ENCODE measurements around the gene GUCY1B1.
A peak's percentile ranks its signal among the peaks of the same experiment; 100 is the strongest.

GUCY1B1 gene

DNA sequence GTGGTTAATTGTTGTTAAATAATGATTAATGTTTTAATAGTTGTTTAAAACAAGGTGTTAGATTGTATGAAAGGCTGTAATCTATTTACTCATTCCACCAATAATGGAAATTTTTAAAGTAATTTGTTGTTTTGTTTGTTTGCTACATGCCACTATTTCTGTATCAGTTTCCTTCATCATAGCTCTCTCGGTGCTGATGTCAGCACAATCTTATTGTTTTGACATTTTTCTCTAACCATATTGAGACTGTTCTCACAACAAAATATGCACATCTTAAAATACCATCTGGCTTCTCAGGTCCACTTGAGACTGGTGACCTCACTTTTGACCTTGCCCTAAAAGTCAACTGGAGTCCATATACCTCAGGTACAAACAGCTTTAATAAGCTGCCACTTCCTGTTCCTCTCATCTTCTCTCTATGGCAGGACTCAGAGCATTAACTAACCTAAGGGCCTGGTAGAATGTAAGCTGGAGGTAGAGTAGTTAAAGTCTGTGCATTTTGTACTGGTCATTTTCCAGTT is 1.0 kb upstream of the GUCY1B1 start:
- POLR2A ChIA-PET (ENCODE audit: low non-redundant PET): no interaction called here

DNA sequence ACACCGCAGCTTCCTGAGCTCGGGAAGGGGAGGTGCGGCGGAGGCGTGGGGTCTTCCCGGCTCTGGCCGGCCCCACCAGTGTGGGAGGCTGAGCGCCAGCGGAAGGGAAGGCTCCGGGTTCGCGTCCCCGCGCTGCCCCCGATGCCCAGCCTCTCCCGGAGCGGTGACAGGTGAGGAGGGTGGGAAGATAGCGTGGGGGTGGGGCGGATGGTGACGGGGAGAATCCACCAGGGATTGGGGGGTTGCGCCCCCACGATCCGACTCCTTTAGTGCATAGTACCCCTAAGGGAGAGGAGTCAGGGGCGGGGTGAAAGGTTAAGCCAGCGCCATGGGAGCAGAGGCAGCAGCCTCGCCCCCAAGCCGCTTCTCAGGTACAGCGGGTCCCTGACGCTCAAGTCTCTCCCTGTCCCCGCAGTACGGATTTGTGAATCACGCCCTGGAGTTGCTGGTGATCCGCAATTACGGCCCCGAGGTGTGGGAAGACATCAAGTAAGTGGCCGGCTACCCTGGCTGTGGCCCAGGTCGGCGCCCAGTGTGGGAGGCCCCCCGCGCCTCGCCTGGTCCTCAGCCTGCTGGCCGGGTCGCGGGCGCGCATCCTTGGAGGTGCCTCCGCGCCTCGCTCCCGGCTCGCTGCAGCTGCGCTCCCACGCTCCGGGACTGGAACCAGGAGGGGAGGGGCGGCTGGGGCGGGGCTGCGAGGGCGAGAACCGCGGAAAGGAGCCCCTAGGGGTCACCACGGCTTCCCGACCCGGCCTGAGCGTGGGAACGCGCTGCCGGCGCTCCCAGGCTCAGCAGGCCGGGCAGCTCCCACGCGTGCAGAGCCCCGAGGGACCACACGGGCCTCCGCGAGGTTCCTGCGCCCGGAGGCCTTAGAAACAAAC is 791 bp downstream of the GUCY1B1 start:
- DNase-seq (ENCODE audit: low spot score): peak; percentile 9
- no peak overlapping the region for H3K27ac ChIP-seq
- ChIA-PET CTCF (interaction anchor here (0.8 kb wide), 1 partner anchor 355 kb away, joined by 4 read pairs; no protein-coding TSS in a partner anchor), POLR2A (ENCODE audit: low non-redundant PET) (no interaction called here)
- TF ChIP-seq, protein P1, sequence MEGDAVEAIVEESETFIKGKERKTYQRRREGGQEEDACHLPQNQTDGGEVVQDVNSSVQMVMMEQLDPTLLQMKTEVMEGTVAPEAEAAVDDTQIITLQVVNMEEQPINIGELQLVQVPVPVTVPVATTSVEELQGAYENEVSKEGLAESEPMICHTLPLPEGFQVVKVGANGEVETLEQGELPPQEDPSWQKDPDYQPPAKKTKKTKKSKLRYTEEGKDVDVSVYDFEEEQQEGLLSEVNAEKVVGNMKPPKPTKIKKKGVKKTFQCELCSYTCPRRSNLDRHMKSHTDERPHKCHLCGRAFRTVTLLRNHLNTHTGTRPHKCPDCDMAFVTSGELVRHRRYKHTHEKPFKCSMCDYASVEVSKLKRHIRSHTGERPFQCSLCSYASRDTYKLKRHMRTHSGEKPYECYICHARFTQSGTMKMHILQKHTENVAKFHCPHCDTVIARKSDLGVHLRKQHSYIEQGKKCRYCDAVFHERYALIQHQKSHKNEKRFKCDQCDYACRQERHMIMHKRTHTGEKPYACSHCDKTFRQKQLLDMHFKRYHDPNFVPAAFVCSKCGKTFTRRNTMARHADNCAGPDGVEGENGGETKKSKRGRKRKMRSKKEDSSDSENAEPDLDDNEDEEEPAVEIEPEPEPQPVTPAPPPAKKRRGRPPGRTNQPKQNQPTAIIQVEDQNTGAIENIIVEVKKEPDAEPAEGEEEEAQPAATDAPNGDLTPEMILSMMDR (conservative IDR thresholded peaks at IDR 0.05; ENCODE audit: low read depth): no peak

More for the DNA sequence above, 1.0 kb upstream of the GUCY1B1 start:
- no peak for DNase-seq (ENCODE audit: low spot score)
- CTCF ChIA-PET: no interaction called here
- no peak overlapping the region for H3K27ac ChIP-seq
- TF ChIP-seq, protein P1 (conservative IDR thresholded peaks at IDR 0.05; ENCODE audit: low read depth): no peak

DNA sequence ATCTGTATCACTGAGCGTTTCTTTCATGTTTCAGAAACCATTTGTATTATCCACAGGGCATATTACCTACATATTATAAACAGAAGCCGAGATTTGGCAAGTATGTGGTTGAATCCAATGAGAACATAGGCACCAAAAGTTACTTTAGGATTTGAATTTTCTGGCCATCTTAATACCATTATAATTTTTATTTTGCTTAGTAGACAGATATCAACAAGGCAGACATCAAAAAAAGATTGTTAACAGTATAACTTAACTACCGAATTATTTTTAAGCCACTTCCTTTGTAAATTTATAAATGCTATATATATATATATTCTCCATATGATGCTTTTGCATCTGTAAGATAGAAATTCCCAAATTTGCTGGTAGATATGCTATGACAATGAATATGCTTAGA is 2.2 kb downstream of the GUCY1B1 start:
- H3K27ac ChIP-seq: no peak overlapping the region
- TF ChIP-seq, protein P1 (conservative IDR thresholded peaks at IDR 0.05; ENCODE audit: low read depth): no peak
- ChIA-PET POLR2A (ENCODE audit: low non-redundant PET) (no interaction called here), CTCF (no interaction called here)
- DNase-seq (ENCODE audit: low spot score): no peak

DNA sequence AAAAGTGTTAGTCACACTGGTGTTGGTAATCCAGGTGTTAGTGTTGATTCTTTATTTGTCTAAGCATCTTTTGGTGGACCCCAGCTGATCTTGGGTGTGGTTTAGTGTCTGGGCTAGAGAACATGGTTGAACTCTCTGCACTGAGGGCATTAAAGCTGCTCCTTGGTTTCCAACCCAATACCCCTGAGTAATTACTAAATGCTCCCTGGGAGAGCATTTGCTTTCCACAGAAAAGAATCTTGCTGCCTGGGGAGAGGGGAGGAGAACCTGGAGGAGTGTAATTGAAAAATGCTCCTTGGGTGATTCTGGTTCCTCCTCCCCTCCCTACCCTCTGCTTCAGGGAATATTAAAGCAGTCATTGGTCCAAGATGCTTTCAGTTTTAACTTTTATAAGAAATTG is 3.1 kb downstream of the GUCY1B1 start:
- POLR2A ChIA-PET (ENCODE audit: low non-redundant PET): no interaction called here
- no peak for DNase-seq (ENCODE audit: low spot score)
- H3K27ac ChIP-seq: no peak overlapping the region
- CTCF ChIA-PET: interaction anchor here (0.7 kb wide), 1 partner anchor 11 kb away, joined by 3 read pairs; no protein-coding TSS in a partner anchor
- TF ChIP-seq, protein P1 (conservative IDR thresholded peaks at IDR 0.05; ENCODE audit: low read depth): no peak

DNA sequence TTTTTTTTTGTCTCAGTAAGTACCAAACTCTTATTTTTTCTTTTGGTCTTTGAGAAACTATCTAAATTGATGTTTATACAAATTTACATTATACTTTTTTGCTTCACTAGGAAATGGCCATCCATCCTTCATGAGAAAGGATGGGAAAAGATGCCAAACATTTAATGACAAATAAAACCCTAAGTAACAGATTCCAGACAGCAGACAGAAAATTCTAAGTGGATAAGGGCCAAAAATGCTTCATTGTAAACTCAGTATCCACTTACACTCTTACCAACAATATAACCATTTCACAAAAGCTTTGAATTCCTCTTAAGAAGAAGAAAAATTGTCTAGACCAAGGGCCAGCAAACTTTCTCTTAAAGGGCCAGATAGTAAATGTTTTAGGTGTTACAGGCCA is 3.5 kb downstream of the GUCY1B1 start:
- POLR2A ChIA-PET (ENCODE audit: low non-redundant PET): no interaction called here
- DNase-seq (ENCODE audit: low spot score): no peak
- TF ChIP-seq, protein P1 (conservative IDR thresholded peaks at IDR 0.05; ENCODE audit: low read depth): no peak
- H3K27ac ChIP-seq: no peak overlapping the region
- CTCF ChIA-PET: no interaction called here

DNA sequence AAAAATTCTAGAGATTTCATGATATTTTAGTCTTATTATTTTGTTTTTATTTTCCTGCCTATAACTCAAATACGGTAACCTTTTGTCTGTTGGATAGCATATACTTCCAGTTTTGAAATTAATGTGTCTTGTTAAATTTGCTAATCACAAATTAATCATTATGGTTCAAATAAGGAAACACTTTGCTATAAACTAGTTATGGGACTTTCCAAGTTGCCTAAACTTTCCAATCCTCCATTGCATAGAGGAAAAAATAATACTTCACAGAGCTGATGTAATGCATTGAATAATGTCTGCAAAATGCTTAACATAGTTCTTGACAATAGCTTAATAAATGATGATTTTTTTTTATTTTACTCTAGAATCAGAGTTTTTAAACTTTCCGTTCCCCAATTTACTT is 4.7 kb downstream of the GUCY1B1 start:
- CTCF ChIA-PET: interaction anchor here (0.6 kb wide), 1 partner anchor 294 kb away, joined by 3 read pairs; no protein-coding TSS in a partner anchor
- DNase-seq (ENCODE audit: low spot score): no peak
- POLR2A ChIA-PET (ENCODE audit: low non-redundant PET): no interaction called here
- no peak overlapping the region for H3K27ac ChIP-seq
- TF ChIP-seq, protein P1 (conservative IDR thresholded peaks at IDR 0.05; ENCODE audit: low read depth): no peak

All from RWPE1 (cell line).